Cerebellar nuclear complex (tissue), 1 donor: ENCODE data around the gene HBS1L.

Experiments
- DNase-seq, 2 experiments: peaks; one replicate each; lab custom pipeline; 2025; lab: John Stamatoyannopoulos, UW

The HBS1L gene

DNA sequence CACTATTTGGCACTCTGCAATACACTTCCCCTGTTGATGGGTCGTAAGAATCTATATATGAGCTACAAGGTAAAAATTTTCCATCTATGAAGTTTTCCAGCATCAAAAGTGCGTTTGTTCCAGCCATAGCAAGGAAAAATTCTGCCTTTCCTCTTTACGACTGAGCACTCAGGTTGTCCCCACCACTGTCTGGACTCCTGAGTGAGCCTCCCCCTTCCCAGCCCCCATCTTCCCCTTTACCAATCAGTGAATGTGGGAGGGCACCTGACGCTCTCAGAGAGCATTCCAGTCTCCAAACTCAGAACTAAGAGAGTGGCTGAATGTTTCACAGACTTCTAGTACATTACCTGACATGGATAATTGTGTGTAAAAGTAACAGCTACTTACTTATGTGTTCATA lies 104.7 kb downstream of the HBS1L start, which contains the start of gene ALDH8A1:
Gene ALDH8A1, minus strand, starts transcription at position 175 of the 400 bp plus-strand sequence. Its CDS starts 48 bp downstream, at position 127.
- DNase-seq, result no peak

DNA sequence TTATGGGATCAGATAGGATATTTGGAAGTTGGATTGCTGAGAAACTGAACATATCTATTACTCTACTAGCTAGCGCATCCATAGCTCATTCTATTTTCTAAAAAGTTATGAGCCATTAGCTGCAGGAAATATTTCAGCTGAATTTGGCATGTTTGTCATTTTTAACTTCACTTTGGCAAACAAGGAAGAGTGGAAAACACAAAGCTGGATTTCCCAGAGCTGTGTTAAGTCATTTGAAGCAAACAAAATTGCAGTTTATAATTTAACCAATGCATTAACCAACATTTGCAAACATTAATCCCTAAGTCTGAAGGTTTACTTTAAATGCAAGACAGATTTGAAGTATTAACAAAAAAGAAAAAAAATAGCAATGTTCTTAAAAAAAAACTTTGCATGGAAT lies 105.9 kb downstream of the HBS1L start:
- no peak for DNase-seq

DNA sequence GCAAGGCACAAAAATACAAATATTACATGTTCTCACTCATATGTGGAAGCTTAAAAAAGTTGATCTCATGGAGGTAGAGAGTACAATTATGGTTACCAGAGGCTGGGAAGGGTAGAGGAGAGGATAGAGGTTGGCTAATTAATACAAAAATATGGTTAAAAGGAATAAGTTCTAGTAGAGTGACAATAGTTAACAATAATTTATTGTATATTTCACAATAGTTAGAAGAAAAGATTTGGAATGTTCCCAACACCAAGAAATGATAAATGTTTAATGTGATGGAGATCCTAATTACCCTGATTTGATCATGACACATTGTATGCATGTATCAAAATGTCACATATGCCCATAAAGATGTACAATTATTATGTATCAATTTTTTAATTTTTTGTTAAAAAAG lies 106.5 kb downstream of the HBS1L start:
- no peak for DNase-seq

DNA sequence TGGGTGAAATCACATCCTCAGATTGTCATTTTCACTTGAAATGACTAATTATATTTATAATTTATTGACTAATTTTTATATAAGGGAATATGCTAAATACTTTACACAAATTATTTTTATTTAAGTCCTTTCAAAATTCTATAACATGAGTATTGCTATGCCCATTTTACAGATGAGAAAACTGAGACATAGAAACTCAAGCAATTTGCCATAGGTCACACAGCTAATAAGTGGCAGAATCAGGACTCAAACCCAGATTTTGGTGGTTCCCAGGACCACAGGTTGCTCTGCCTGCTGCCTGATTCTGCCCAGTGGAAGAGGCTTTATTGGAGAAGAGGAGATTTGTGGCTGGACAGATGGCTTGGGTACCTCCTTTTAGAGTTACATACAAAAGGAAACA lies 109.6 kb downstream of the HBS1L start:
- no peak for DNase-seq

DNA sequence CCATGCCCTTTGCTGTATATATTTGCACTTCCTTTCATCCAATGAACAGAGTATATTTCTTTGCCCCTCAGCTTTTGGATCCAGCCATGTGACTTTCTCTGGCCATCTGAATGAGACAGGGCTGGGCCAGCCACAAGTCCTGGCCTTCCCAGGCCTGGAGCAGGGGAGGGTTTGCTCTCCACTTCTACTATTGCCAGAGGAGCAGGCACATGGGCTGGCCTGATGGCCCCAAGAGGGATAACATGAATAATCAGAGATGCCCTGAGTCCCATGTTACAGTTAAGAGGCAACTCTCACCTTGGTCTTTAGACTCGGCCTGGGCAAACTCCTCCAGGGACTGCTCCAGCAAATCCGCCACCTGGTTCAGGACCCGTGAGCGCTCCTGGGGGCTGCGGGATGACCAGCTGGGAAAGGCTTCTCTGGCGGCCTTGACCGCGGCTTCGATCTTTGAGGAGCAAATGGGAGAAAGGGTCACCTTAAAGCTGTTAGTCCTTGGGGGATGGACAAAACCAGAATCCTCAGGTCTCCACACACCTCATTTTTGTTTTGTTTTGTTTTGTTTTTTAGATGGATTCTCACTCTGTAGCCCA lies 111.0 kb downstream of the HBS1L start:
- DNase-seq, result no peak

DNA sequence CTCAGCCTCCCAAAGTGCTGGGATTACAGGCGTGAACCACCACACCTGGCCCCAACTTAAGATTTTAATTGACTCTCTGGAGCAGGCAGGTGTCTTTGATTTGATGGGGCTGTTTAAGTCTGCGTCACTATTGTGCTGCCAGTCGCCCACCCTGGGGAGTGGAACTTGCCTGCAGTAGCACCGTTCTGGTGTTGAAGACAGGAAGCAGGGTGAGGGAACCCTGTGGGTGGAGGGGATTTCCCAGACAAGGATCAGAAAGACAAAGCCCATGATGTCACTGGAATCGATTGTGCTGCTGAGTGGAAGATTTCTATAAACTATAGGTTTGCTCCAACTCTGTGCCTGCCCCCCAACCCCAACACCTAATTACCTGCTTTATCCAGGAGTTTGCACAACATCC lies 115.7 kb downstream of the HBS1L start:
- no peak for DNase-seq

DNA sequence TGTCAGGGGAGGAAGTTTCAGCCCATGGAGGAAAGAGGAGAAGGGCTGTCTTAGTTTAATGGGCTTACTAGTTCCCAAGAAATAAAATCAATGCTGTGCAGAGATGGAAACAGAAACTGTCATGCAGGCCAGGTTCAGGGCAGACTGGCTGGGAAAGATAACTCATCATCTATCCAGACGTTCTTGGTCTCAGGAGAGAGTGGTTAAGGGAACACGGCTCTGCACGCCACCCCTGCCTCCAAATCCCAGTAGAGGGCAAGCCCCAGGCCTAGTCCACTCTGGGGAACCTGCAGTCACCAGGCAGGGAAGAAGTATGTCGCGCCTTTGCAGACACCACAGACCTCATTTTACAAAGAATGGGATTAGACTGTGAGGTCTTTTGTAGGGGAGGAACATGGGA lies 117.2 kb downstream of the HBS1L start:
- DNase-seq, result no peak

DNA sequence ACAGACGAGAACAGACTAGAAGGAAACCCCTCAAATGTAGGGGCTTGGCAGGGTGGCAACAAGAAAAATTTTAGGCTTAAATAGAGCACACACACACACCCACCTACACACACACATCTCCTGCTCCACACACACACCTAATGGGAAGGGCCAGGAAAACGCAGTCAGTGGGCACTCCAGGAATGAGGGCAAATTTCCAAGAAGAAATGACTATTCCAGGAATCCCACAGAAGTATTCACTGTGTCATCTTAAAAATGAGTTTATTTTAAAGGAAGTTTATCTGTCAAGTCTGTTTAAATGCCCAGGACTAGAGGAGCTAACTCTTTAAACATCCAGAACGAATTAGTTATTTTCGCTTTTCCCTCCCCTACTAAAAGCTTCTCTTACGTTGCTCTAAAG lies 117.7 kb downstream of the HBS1L start:
- no peak for DNase-seq

DNA sequence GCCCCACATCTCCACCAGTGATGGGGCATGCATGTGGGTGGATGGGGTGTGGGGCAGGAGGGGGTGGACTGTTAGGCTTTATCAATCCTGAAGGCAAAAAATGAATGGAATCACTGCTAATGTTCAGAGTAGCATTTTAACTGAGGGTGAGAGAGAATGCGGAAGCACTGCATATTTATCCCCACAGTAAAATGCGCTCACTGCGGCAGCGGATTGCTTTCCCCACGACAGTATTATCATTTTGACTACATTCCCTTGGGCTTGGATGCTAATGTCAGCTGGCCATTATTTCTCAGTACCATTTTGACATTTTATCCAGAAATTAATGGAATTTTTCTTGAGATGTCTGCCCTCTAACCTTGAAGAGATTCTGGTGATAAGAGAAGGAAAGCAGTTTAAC lies 118.1 kb downstream of the HBS1L start:
- DNase-seq, result no peak

DNA sequence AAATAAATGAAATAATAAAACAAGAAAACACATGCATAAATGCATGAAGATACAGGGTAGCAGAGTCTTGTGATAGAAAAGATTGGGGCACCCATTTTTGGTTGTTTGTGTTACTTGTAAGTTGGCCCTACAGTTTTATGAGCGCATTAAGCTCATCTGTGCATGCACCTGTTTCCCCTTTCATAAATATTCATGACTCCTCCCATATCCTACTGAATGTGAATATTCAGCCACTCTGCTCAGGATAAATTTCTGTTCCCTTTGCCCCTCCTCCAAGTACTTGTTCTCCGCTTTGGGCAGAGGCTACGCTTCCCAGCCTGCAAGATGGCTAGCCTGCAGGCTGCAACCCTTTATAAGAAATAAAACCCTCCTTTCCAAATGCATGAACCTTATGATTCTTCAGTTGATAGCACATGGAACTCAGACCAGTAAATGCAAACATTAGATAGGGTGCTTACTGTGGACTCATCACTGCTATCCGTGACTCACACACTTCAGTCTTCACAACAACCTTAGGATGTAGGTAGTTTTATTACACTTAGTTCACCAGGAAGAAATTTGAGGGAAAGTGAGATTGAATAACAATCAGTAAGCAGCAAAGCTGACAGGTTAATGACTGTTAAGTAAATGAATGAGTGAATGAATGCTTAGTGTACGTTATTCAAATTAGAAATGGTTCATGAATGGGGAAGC lies 119.7 kb downstream of the HBS1L start:
- no peak for DNase-seq

DNA sequence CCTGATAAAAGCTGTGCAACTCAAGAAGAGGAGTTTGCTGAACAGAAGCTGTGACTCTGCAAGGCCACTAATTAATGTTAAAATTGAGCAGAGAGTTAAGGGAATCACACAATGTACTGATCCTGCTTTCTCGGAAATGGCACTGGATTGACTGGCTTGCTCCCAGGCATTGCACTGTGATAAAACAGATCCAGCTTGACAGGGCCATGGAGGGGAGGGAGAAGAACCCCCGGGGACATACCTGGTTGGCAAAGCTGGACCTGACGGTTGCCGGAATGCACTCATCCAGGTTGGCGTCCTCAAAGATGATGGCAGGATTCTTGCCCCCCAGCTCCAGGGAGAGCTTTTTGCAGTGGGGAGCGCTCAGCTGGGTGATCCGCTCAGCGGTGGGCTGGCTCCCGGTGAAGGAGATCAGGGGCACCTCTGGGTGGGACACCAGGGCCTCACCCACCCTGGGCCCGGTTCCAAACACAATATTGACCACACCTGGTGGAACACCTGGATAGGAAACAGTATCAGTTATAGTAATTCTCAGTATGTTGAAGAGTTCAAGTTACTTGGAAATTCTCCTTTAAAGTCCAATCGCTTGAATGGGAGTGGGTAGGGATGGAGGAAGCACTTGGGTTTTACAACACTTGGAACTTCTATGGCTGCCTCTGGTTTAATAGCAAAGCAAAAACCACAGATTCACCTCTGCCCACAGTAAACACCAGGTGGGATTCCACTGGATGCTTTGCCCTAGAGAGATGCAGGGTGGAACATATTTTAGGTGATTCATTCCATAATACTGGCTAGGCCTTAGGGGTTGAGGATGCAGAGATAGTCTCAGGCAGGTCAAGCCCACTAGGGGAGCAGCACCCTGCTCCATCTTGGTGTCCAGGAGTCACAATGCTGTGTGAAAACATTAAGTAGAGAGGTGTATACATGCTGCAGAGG lies 121.8 kb downstream of the HBS1L start:
- DNase-seq, result no peak

DNA sequence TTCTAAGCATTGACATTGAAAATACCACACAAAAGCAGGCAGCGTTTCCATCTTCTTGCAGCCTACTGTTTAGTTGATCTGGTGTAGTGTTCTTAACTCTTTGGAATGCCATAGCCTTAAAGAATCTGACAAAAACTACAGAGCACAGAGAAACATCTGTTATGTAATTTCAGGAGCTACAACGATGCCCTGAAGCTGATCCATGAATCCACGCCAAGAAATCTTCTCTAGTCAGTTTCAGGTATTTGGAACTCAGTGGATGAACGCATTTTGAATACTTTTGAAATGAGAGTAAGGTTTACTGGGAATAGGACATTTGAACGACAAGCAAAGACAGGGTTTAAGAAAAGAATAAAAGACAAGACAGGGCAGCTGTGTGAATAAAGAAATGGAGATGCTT lies 122.5 kb downstream of the HBS1L start:
- no peak for DNase-seq

DNA sequence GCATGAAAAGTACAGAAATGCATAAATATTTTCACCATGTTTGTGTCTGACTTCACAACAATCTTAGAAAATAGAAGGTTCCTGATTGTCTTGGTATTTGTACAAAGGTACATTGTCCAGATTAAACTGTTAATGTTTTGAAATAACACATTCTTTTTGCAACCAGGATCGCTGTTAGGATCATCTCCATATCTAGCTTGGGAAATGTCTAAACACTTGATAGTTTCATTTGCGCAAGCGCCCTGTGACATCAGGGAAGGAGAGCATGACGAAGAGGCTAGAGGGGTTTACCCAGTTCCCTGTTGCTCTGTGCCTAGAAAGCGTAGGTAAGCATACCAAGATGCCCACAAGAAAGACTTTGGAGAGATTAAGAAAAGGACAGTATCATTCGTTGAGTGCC lies 124.2 kb downstream of the HBS1L start:
- no peak for DNase-seq

DNA sequence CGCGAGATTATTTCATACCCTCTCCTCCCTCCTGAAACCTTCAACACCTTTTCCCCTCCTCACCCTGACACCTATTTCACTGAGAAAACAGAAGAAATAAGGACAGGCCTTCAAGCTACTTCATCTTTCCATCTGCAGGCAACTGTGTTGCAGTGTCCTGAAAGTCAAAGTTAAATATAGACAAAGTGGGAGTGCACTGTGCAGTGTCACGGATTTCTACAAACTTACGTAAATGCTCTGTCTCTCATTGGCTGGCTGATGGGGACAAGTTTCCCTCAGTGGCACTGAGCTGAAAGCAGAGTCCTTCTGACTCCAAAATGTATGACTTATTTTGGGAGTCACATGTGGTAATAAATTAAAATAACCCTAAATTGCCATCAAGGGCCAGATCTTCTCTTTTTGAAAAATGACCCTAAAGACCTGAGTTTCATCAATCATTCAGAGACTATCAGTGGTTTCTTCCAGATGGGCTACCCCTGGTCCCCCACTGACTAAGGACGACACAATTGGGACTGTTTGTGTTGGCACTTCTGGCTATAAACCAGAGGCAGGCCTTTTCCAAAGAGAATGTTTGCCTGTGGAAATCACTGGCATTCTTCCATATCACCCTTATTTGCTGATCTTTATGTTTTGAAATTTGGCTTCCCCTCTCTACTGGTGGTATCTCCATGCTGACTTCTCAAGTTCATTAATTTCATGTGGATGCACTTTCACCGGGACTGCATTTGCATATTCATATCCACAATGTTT lies 126.3 kb downstream of the HBS1L start:
- DNase-seq, result no peak

DNA sequence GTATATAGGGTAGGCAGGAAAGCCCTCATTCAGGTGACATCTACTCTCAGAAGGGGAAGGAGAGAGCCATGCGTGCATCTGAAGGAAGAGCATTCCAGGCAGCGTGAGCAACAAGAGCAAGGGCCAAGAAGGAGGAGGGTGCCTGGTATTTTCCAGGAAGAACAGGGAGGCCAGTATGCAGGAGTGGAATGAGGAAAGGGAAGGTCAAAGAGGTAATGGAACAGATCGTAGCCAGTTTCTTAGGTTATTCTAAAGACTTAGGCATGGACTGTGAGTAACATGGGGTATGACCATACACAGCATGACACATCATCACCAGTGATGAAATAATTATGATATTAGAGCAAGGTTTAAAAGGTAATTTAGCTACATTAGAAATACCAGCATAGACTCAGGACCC lies 128.8 kb downstream of the HBS1L start:
- DNase-seq, result no peak

DNA sequence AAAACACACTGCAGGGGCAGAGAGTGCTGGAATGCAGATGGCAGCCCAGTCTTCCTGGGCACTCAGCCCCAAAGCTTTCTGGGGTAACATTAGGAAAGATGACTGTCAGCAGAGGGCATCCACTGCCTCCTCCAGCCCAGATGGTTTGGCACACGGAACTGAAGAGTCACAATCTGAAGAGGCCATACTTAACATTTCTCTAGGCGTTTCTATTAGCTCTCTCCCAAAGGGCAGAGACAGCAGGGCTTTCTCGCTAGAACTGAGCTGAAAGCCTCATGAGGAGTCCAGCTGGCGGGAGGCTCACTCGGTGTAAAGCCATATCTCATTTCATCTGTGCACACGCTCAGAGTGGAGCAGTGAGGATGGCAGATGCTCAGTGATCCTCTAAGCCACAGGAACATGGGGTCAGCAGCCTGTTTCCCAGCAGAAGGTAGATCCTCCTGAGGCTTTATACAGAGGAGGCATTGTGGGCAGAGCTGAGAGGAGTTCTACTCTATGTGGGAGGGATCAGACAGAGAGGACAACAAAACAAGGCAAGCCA lies 132.8 kb downstream of the HBS1L start:
- no peak for DNase-seq

DNA sequence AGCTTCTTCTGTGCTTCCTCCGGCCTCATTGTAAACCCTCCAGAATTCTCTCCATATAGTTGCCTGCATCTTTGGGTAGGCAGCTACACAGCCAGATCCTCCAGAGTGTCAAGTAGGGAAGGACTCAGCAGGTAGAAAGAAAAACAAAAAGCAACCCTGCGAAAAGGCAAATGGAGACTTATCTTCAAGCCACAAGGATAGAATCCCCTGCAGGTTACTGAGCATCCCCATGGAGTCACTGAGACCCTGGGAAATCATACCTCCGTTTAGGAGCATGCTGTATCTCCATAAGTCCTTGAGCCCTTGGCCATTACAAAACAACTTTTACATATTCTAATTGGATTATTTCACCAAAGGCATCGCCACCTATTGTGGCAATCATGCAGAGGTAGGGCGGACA lies 133.3 kb downstream of the HBS1L start:
- DNase-seq, result no peak

DNA sequence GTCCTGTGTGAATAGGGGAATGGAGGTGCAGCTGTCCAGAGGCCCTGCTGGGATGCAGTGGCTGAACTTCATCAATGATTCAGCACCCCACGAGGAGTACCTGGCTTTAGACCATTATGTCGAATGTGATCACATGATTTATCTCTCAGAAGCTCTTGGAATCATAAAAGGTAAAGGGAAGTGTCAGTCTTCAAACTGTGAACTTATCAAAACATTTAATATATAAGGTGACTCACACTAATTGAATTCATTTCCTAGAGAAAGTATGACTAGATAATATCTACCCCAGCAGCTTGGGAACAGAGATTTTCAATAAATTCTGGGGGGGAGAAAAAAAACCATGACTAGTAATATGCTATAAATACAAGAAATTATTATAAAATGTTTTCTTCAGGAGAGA lies 134.2 kb downstream of the HBS1L start:
- no peak for DNase-seq

DNA sequence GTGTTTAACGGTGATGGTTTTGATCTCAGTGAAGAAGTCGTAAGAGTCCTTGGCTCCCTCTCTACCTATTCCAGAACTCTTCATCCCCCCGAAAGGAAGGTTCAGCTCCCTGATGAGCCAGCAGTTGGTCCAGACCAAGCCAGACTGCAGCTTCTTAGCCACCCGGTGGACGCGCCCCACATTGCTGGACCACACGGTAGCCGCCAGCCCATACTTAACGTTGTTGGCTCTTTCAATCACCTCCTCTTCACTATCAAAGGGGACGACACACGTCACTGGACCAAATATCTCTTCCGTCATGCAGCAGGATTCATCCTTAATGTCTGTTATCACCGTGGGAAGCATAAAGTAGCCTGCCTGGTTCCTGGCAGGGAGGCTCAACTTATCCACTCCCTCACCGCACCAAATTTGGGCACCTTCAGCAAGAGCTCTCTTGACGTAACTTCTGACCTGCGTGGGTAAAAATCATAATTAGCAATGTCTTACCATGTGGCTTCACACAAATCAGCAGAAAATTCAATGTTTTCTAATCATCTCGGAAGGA lies 136.1 kb downstream of the HBS1L start:
- DNase-seq, result no peak

DNA sequence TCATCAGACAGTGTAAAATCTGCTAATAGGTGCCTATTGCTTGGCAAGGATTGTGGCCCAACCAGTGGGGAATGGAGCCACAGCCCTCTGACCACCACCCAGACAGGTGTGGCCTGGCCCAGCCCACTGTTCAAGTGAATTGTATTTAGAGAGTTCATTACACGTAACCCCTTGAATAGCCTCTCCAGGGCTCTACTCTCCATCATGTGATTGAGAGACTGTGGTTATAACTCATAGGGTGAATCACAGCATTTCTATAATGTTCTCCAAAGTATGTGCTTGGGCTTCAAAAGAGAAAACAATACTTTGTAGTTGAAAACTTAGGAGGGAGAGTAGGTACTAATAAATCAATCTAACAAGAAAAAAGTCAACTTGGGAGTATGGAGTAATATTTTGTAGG lies 143.1 kb downstream of the HBS1L start:
- no peak for DNase-seq

DNA sequence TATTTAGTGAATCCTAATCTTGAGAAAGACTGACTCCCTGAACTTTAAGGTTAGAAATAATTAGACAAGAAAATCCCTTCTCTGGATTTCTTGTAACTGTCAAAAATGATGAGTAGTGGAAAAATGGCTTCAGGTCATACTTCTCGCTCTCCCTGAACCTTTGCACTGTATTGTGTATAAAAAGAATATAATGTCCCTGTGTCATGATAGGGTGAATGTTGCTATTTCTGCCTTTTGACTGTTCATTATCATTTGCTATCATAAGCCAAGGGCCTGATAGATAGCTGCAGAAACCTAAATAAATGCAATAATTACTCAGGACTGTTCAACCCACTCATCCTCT lies 144.1 kb downstream of the HBS1L start:
- DNase-seq, result no peak
